ENCODE results near the gene PIK3R5.

Gene PIK3R5

DNA sequence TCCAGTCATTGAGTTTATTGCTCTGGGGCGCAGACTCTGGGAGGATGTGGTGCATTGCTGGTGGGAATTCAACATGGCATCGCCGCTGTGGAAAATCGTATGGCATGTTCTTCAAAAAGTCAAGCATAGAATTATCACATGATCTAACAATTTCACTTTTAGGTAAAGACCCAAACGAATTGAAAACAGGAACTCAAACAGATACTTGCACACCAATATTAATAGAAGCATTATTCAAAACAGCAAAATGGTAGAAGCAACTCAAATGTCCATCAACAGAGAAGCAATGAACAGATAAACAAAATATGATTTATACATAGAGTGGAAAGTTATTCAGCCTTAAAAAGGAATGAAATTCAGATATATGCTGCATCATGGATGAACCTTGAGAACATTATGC, 113.9 kb downstream of the PIK3R5 start:
- no peak for DNase-seq

DNA sequence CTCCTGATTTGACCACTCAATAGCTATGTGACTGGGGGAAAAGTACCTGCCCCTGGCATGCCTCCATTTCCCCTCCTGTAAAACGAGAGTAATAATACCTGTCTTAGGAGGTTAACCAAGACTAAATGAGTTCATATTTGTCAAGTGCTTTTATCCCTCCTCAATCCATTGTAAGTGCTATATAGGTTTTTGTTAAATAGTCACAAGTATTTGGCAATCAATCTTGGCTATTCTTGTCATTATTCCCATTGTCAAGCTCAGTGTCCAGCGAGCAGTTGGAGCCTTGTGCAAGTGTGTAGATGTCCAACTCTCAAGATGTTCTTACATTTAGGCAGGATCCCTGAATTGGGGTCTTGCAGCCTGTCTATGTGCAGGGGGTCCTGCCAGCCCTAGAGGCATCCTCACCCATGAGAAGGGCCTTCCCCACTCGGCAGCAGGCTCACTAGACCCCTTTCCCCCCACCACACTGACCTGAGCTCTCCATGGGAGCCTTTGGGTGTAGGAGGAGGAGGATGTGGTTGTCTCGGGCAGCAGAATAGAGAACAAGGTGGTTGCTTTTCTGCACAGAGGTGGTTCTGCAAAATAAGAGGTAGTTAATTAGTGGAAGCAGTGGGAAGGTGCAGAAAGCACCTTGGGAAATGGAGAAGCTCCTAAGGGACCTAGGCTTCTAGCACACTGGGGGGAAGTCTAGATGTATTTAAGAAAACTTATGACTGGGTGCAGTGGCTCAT, 116.0 kb downstream of the PIK3R5 start:
- no peak for DNase-seq

- DNase-seq: no peak
These were observed 117.6 kb downstream of the PIK3R5 start for GRCh38 chr17:8847891-8848290.

GRCh38 chr17:8846768-8847211, 118.7 kb downstream of the PIK3R5 start:
- DNase-seq: no peak

- DNase-seq: no peak
These were observed 121.0 kb downstream of the PIK3R5 start for GRCh38 chr17:8844229-8845218.

GRCh38 chr17:8843344-8843743, 122.2 kb downstream of the PIK3R5 start:
- no peak for DNase-seq

DNA sequence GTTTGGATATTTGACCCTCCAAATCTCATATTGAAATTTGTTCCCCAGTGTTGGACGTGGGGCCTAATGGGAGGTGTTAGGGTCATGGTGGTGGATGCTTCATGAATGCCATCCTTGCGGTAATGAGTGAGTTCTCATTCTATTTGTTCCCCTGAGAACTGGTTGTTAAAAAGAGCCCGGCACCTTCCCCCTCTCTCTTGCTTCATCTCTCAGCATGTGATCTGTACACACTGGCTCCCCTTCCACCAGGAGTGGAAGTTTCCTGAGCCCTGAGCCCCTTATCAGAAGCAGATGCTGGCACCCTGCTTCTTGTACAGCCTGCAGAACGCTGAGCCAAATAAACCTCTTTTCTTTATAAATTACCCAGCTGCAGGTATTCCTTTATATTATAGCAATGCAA, 123.7 kb downstream of the PIK3R5 start:
- no peak for DNase-seq

DNA sequence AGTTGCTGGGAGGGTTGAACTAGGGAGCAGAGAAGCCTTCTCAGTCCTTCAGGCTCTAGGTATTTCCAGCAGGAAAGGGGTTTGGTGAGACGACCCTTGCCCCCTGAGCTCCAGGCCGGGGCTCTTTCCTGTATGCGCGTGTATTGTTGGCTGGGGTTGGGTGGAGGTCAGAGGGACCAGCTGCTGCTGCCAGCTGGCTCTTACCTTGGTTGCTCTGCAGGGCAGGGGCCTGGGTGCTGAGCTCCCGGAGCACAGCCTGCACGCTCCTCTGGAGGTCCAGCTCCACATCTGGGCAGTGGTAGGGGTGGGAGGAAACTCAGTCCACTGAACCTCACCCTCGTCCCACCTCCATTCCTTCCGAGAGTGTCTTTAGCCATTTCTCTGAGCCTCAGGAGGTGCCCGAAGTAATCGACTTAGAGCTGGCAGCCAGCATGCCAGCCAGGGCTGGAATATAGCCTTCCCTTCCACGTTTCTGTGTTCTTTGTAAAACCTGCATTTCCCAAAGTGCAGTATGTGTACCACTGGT, 126.0 kb downstream of the PIK3R5 start:
- no peak for DNase-seq

DNA sequence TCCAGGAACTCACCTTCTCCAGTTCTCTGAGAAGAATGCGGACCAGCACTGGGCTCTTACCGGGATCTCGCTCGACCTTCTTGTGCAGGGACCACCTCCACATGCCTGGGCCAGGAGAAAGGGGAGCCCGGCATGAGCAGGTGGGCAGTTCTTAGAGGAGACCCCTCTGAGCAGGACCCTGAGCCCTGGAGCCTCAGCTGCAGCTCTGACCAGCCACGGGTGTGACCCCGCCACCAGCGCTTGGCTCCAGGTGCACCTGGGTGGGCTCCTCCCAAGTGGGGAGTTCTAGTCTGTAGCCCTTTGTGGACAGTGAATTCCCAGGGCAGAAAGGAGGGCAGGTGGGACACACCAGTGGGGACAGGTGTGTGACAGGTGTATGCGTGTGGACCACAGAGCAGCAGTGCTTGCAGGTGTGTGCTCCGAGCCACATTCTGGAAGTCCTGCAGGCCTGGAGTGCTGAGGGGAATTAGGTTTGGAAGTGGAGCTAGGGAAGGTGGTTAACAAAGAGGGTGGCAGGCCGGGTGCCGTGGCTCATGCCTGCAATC, 126.9 kb downstream of the PIK3R5 start:
- DNase-seq: no peak

DNA sequence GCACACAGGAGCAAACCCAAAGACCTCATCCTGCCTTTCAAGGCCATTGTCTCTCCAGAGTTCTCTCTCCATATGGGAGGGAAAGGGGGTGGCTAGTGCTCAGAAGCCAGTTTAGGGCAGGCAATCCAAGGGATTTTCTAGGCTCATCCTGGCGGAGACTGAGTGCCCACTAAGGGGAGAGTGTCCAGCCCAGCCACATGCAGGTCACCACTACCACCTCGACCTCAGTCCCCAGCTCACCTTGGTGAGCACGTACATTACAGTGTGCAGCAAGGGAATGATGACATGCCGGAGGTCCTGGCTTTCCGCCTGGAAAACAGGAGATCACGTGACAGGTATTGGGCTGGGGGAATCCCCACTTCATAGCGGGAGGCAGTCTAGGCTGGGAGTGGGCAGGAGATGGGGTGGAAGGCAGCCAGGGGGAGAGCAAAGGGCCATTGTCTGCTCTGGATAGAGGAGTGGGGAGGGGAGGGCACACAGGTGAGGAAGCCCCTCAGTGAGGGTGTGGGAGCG, 127.9 kb downstream of the PIK3R5 start:
- DNase-seq: no peak

DNA sequence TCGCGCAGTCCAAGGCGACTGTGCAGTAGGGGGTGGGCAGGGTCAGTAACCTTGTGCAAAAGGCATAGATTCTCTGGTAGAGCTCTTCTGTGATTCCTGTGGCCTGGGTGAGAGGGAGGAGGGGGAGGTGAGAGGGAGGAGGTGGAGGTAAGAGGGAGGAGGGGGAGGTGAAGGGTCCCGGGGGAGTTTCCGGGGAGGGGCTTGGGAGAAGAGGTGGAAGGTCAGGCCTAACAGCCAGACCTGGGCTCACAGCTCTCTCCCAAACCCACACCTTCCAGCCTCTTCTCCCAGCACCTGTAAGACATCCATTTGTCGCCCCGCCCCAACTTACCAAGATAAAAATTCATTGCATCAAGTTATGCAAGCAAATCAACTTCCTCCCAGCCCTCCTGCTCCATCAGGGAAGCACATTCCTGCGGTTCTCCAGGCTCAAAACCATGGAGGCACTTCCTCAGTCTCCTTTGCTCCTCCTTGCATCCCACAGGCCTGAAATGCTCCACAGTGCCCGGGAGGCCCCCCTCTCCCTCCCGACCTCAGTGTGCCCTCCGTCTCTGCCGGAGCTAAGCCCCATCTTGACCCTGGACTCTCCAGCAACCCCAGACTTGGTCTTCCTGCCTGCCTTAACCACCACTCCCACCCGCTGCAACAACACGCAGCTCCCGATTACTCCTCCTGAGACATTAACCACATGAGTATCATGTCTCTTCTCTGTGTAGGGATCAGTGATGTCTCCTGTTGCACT, 128.5 kb downstream of the PIK3R5 start:
- DNase-seq: no peak

GRCh38 chr17:8835631-8836364, 129.7 kb downstream of the PIK3R5 start:
- DNase-seq: no peak

DNA sequence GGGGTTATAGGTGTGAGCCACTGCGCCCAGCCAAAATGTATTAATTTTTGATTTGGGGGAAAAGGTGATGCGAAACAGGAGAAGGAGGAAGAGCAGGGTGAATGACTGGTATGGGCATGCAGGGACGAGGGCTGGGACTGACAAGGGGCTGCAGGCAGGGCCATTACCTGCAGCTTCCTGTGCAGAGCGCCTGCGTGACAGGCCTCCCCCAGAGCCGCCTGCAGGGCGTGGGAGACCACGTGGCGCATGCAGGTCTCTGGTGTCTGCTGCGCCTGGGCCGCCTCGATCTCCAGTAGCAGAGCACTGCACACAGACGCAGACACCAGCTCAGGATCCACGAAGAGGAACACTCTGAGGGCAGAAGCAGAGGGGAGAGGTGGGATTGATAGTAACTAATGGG, 130.4 kb downstream of the PIK3R5 start:
- DNase-seq: no peak

- DNase-seq: no peak
These were observed 132.7 kb downstream of the PIK3R5 start for GRCh38 chr17:8832711-8833352.

GRCh38 chr17:8831234-8831849, 134.2 kb downstream of the PIK3R5 start:
- DNase-seq: no peak

GRCh38 chr17:8830141-8830540, 135.4 kb downstream of the PIK3R5 start:
- DNase-seq: no peak

- DNase-seq: no peak
These were observed 136.2 kb downstream of the PIK3R5 start for GRCh38 chr17:8829036-8829941.

Measured in NCI-H1092 treated with DMSO at 0.1 percent for 48 hours (cell line).